HepG2 (cell line): Measurements from ENCODE around the gene RASL10A. TPM values are rescaled to one million over a fixed set of nuclear protein-coding genes. Genes with fewer than 3 reads are reported as not detected.

Source experiments
- ATF4 ChIP-seq, 2 experiments: fragments of 450-650 bp in 1 of 2; sonication (generic) in 1 of 2; formaldehyde crosslinking; IDR thresholded peaks; 2 replicates each; pipeline versions ENCODE4 v1.5.0 to v1.8.0; 2020 to 2022; ENCODE audit warnings: mild to moderate bottlenecking in 1 of 2, missing genetic modification reagents in 1 of 2
- CENPT ChIP-seq: sonication (generic); formaldehyde crosslinking; IDR thresholded peaks from 2 replicates; pipeline ENCODE4 v1.8.0; 2022; ENCODE audit warnings: low read depth, mild to moderate bottlenecking, moderate library complexity, missing genetic modification reagents
- CREBL2 ChIP-seq: sonication (generic); formaldehyde crosslinking; IDR thresholded peaks from 2 replicates; pipeline ENCODE4 v1.8.1; 2023; ENCODE audit warnings: missing genetic modification reagents, mild to moderate bottlenecking, borderline replicate concordance
- DMTF1 ChIP-seq: sonication (generic); formaldehyde crosslinking; IDR thresholded peaks from 2 replicates; pipeline ENCODE4 v1.4.0; 2020; ENCODE audit warnings: mild to moderate bottlenecking, missing genetic modification reagents
- HOXA3 ChIP-seq: sonication (generic); formaldehyde crosslinking; IDR thresholded peaks from 2 replicates; pipeline ENCODE4 v1.5.0; 2020; ENCODE audit warnings: missing genetic modification reagents
- KDM5B ChIP-seq: sonication (generic); formaldehyde crosslinking; IDR thresholded peaks from 2 replicates; pipeline ENCODE4 v1.4.0; 2020; ENCODE audit warnings: missing genetic modification reagents, mild to moderate bottlenecking, borderline replicate concordance
- MAX ChIP-seq: IDR thresholded peaks from 2 replicates; pipeline ENCODE4 v1.6.1; 2012; ENCODE audit warnings: inconsistent platforms
- MIER2 ChIP-seq: IDR thresholded peaks from 2 replicates; pipeline ENCODE4 v1.6.1; 2016; ENCODE audit warnings: missing biosample characterization, missing genetic modification reagents
- NFKBIZ ChIP-seq: IDR thresholded peaks from 2 replicates; pipeline ENCODE4 v1.6.1; 2018; ENCODE audit warnings: missing genetic modification reagents, missing compliant biosample characterization
- POLR2AphosphoS2 ChIP-seq: IDR thresholded peaks from 2 replicates; pipeline ENCODE4 v1.6.1; 2011; ENCODE audit warnings: low read depth, low read length, improper control_type of control experiment
- RBM39 ChIP-seq: fragments of 200-400 bp; formaldehyde crosslinking; IDR thresholded peaks from one replicate; pipeline ENCODE4 v1.6.1; 2018; ENCODE audit warnings: antibody characterized with exemption, mild to moderate bottlenecking, low read depth, low read length; ENCODE audit not compliant: poor library complexity, severe bottlenecking
- SATB2 ChIP-seq: sonication (generic); formaldehyde crosslinking; IDR thresholded peaks from 2 replicates; pipeline ENCODE4 v1.5.0; 2020; ENCODE audit warnings: missing genetic modification reagents
- STAT5B ChIP-seq: sonication (generic); formaldehyde crosslinking; IDR thresholded peaks from 2 replicates; pipeline ENCODE4 v1.4.0; 2020; ENCODE audit warnings: missing genetic modification reagents
- TFDP2 ChIP-seq: sonication (generic); formaldehyde crosslinking; IDR thresholded peaks from 2 replicates; pipeline ENCODE4 v1.4.0; 2020; ENCODE audit warnings: missing genetic modification reagents
- WIZ ChIP-seq: sonication (generic); formaldehyde crosslinking; IDR thresholded peaks from 2 replicates; pipeline ENCODE4 v1.5.1; 2020; ENCODE audit warnings: mild to moderate bottlenecking, missing genetic modification reagents
- ZBTB34 ChIP-seq: sonication (generic); formaldehyde crosslinking; IDR thresholded peaks from 2 replicates; pipeline ENCODE4 v1.8.0; 2022; ENCODE audit warnings: mild to moderate bottlenecking, missing genetic modification reagents
- ZFAT ChIP-seq: sonication (generic); formaldehyde crosslinking; conservative IDR thresholded peaks from 2 replicates; pipeline ENCODE4 v1.8.1; 2023; ENCODE audit warnings: missing genetic modification reagents, inconsistent platforms
- ZNF207 ChIP-seq: fragments of 450-650 bp; IDR thresholded peaks from 2 replicates; pipeline ENCODE4 v1.6.1; 2016; ENCODE audit warnings: antibody characterized with exemption, borderline replicate concordance
- ZNF563 ChIP-seq: sonication (generic); formaldehyde crosslinking; IDR thresholded peaks from 2 replicates; pipeline ENCODE4 v1.8.0; 2022; ENCODE audit warnings: mild to moderate bottlenecking, moderate library complexity, missing genetic modification reagents
- ZNF770 ChIP-seq: sonication (generic); formaldehyde crosslinking; IDR thresholded peaks from 2 replicates; pipeline ENCODE4 v1.5.0; 2020; ENCODE audit warnings: mild to moderate bottlenecking, missing genetic modification reagents
- ZNF790 ChIP-seq: sonication (generic); formaldehyde crosslinking; IDR thresholded peaks from 2 replicates; pipeline ENCODE4 v1.8.0; 2022; ENCODE audit warnings: missing genetic modification reagents, mild to moderate bottlenecking, borderline replicate concordance
- polyA plus RNA-seq, 8 experiments: library from polyadenylated mRNA; depleted of rRNA in 3 of 8; stranded (reverse) in 7 of 8; unstranded in 1 of 8; fragments of >200 nt; fragmentation: Illumina TruSeq in 4 of 8; extraction: Trizol in 4 of 8; gene quantifications; 2 replicates each; pipeline versions ENCODE4 v1.2.1 to v1.2.3, GENCODE V29; 2011 to 2016; ENCODE audit warnings: low read depth in 4 of 8, missing spikeins in 1 of 8, mixed read lengths in 1 of 8; ENCODE audit not compliant: insufficient read depth in 1 of 8
- total RNA-seq, 5 experiments: library from RNA; depleted of rRNA; stranded (reverse); fragments of >200 nt; fragmentation: Illumina TruSeq; extraction: Trizol; gene quantifications; 2 replicates each; pipeline ENCODE4 v1.2.3, GENCODE V29; 2016; ENCODE audit warnings: low read depth in 1 of 5

RASL10A gene
- total and polyA plus RNA-seq, 2 of the 13 experiments (the other 11 are each of a cell fraction or from before 2014, with no cell fraction given), result 0.05 to 0.22 TPM

- TF ChIP-seq KDM5B (CRISPR knock-in tag) (0 out of 2 replicates have a peak, but pooled peaks have one; percentile 28), MIER2 (CRISPR knock-in tag) (no peak), HOXA3 (CRISPR knock-in tag) (peak; percentile 63), ZNF790 (CRISPR knock-in tag) (0 out of 2 replicates have a peak, but pooled peaks have one; percentile 18), ZNF770 (CRISPR knock-in tag) (peak; percentile 92), NFKBIZ (CRISPR knock-in tag) (no peak), ZBTB34 (CRISPR knock-in tag) (no peak), SATB2 (CRISPR knock-in tag) (no peak), POLR2AphosphoS2 (no peak), MAX (peak; percentile 92), RBM39 (peak; percentile 7), CREBL2 (CRISPR knock-in tag) (0 out of 2 replicates have a peak, but pooled peaks have one; percentile 83), ATF4 (CRISPR knock-in tag; IDR thresholded peaks at IDR 0.05) (peak in 1 of 2 experiments; percentile 54; a peak in 1 of 4 replicates), DMTF1 (CRISPR knock-in tag) (no peak), ZFAT (CRISPR knock-in tag) (peak; percentile 76; the same call in 1 of the 2 replicates), STAT5B (CRISPR knock-in tag) (no peak), TFDP2 (CRISPR knock-in tag) (peak; percentile 77; the same call in 1 of the 2 replicates), ZNF563 (CRISPR knock-in tag) (peak; percentile 97), WIZ (CRISPR knock-in tag) (no peak; the same call in 1 of the 2 replicates), ZNF207 (no peak), CENPT (CRISPR knock-in tag) (0 out of 2 replicates have a peak, but pooled peaks have one; percentile 1)
Measured at GRCh38 chr22:29268511-29269229, 46.8 kb downstream of the RASL10A start (continued).
